ENCODE data around the gene HUWE1.

DNA sequence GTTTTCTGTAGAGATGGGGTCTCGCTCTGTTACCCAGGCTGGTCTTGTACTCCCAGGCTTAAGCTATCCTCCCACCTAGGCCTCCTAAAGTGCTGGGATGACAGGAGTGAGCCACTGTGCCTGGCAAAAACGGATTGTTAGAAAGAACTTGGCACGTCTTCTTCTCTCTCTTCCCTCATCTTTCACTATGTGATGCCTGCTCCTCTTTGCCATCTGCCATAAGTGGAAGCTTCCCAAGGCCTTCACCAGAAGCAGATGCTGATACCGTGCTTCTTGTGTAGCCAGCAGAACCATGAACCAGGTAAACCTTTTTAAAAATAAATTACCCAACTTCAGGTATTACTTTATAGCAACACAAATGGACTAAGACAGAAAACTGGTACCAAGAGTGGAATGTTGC is 36.9 kb upstream of the HUWE1 start:
- TF ChIP-seq, protein P1, sequence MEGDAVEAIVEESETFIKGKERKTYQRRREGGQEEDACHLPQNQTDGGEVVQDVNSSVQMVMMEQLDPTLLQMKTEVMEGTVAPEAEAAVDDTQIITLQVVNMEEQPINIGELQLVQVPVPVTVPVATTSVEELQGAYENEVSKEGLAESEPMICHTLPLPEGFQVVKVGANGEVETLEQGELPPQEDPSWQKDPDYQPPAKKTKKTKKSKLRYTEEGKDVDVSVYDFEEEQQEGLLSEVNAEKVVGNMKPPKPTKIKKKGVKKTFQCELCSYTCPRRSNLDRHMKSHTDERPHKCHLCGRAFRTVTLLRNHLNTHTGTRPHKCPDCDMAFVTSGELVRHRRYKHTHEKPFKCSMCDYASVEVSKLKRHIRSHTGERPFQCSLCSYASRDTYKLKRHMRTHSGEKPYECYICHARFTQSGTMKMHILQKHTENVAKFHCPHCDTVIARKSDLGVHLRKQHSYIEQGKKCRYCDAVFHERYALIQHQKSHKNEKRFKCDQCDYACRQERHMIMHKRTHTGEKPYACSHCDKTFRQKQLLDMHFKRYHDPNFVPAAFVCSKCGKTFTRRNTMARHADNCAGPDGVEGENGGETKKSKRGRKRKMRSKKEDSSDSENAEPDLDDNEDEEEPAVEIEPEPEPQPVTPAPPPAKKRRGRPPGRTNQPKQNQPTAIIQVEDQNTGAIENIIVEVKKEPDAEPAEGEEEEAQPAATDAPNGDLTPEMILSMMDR (IDR thresholded peaks at IDR 0.05), result no peak
- TF ChIP-seq, protein P2, sequence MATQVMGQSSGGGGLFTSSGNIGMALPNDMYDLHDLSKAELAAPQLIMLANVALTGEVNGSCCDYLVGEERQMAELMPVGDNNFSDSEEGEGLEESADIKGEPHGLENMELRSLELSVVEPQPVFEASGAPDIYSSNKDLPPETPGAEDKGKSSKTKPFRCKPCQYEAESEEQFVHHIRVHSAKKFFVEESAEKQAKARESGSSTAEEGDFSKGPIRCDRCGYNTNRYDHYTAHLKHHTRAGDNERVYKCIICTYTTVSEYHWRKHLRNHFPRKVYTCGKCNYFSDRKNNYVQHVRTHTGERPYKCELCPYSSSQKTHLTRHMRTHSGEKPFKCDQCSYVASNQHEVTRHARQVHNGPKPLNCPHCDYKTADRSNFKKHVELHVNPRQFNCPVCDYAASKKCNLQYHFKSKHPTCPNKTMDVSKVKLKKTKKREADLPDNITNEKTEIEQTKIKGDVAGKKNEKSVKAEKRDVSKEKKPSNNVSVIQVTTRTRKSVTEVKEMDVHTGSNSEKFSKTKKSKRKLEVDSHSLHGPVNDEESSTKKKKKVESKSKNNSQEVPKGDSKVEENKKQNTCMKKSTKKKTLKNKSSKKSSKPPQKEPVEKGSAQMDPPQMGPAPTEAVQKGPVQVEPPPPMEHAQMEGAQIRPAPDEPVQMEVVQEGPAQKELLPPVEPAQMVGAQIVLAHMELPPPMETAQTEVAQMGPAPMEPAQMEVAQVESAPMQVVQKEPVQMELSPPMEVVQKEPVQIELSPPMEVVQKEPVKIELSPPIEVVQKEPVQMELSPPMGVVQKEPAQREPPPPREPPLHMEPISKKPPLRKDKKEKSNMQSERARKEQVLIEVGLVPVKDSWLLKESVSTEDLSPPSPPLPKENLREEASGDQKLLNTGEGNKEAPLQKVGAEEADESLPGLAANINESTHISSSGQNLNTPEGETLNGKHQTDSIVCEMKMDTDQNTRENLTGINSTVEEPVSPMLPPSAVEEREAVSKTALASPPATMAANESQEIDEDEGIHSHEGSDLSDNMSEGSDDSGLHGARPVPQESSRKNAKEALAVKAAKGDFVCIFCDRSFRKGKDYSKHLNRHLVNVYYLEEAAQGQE (IDR thresholded peaks at IDR 0.05; ENCODE audit: insufficient read depth in 1 of 2, low read depth in 2 of 2, low read length in 1 of 2), result no peak
- no peak for TF ChIP-seq POLR2AphosphoS5 (IDR thresholded peaks at IDR 0.05; ENCODE audit: low read depth, low read length)
- TF ChIP-seq TCF7L2 (IDR thresholded peaks at IDR 0.05; ENCODE audit: low read depth, low read length), result no peak
- TF ChIP-seq SIN3A (IDR thresholded peaks at IDR 0.05; ENCODE audit: borderline replicate concordance, insufficient read depth, low read depth, low read length), result no peak
